Duodenal mucosa (tissue), 2 donors: Measurements from ENCODE around the gene ARHGEF5.

ENCODE experiments used
- H3K27ac ChIP-seq: one replicate; pipeline ENCODE4 v1.7.0; 2013; ENCODE audit warnings: low read depth, low read length
- H3K27me3 ChIP-seq, 2 donors: one replicate each; pipeline ENCODE4 v1.7.0; 2013; ENCODE audit warnings: low read length in 2 of 2, control low read depth in 1 of 2; ENCODE audit not compliant: insufficient read depth in 2 of 2, control insufficient read depth in 1 of 2
- H3K36me3 ChIP-seq, 2 donors: one replicate each; pipeline ENCODE4 v1.7.0; 2013; ENCODE audit warnings: low read length in 2 of 2, control low read depth in 1 of 2; ENCODE audit not compliant: insufficient read depth in 2 of 2, control insufficient read depth in 1 of 2
- H3K4me1 ChIP-seq, 2 donors: one replicate each; pipeline ENCODE4 v1.7.0; 2013; ENCODE audit warnings: low read length in 2 of 2, control low read depth in 1 of 2; ENCODE audit not compliant: insufficient read depth in 2 of 2, control insufficient read depth in 1 of 2
- H3K4me3 ChIP-seq, 2 donors: one replicate each; pipeline ENCODE4 v1.7.0; 2013; ENCODE audit warnings: low read length in 2 of 2, low read depth in 1 of 2
- H3K9ac ChIP-seq, 2 donors: one replicate each; pipeline ENCODE4 v1.7.0; 2013; ENCODE audit warnings: low read length in 2 of 2, low read depth in 1 of 2
- H3K9me3 ChIP-seq, 2 donors: one replicate each; pipeline ENCODE4 v1.7.0; 2013; ENCODE audit warnings: low read length in 2 of 2, control low read depth in 1 of 2; ENCODE audit not compliant: control insufficient read depth in 1 of 2

ARHGEF5 gene

DNA sequence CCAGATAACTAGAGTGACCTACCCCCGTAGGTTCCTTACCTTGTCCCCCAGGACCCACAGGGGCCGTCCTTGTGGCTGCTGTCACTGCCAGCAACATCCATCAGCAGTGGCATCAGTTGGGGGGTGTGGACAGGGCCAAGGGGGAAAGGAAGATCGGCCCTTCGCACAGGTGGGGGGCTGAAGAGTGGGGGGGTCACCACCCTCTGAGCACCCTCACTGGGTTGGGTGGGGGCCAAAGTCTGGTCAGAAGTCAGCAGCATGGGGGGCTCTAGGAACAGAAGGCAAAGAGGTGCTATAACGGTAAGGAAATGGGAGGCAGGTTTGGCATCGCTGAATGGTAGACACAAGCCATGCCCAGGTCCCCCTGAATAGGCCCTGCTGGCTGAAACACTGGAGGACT is 43.7 kb downstream of the ARHGEF5 start:
- Histone ChIP-seq H3K9ac (no peak overlapping the region), H3K27ac (no peak overlapping the region), H3K36me3 (no peaks in the 10 kb centered on the region), H3K9me3 (no peaks in the 10 kb centered on the region), H3K27me3 (no peaks in the 10 kb centered on the region), H3K4me1 (no peaks in the 10 kb centered on the region), H3K4me3 (no peak overlapping the region)

DNA sequence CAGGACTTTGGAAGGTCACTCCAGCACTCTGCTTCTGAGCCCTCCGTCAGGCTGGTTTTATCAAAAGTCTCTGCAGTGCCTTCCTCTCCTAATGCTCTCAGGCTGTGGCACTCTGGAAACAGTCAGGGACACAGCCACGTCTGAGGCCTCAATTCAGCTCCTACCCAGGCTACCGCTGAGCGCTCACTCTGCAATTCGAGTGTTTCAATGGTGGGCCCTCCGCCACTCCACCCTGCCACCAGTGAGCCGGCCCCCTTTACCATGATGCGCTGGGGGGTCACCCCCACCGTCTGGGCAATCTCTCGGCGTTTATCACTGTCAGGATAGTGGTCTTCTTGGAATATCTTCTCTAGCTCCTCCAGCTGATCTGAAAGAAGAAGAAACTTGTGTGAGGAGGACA is 44.7 kb downstream of the ARHGEF5 start:
- Histone ChIP-seq H3K4me3 (no peak overlapping the region), H3K27me3 (no peaks in the 10 kb centered on the region), H3K4me1 (no peaks in the 10 kb centered on the region), H3K36me3 (no peaks in the 10 kb centered on the region), H3K9me3 (no peaks in the 10 kb centered on the region), H3K27ac (no peak overlapping the region), H3K9ac (no peak overlapping the region)

DNA sequence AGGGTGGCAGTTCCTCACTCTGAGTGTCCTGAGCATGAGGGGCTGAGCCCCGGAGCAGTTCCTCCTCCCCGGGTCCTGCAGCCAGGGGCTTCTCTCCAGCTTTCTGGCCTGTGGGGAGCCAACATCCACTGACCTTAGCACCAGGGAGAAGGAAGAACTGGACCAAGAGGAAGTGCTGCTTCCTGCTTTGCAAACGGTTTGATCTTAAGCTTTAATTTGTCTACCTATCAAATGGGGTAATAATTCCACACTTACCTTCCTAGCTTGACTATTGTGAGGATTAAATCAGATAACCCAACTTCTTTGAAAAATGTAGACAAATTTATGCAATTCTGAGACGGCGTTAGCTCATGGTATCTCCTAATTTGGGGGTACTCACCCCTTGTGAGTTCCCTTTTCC is 46.3 kb downstream of the ARHGEF5 start:
- no peaks in the 10 kb centered on the region for H3K27me3 ChIP-seq
- no peak overlapping the region for H3K4me3 ChIP-seq
- no peaks in the 10 kb centered on the region for H3K4me1 ChIP-seq
- H3K9me3 ChIP-seq, result no peaks in the 10 kb centered on the region
- no peak overlapping the region for H3K27ac ChIP-seq
- H3K9ac ChIP-seq, result no peak overlapping the region
- no peaks in the 10 kb centered on the region for H3K36me3 ChIP-seq

DNA sequence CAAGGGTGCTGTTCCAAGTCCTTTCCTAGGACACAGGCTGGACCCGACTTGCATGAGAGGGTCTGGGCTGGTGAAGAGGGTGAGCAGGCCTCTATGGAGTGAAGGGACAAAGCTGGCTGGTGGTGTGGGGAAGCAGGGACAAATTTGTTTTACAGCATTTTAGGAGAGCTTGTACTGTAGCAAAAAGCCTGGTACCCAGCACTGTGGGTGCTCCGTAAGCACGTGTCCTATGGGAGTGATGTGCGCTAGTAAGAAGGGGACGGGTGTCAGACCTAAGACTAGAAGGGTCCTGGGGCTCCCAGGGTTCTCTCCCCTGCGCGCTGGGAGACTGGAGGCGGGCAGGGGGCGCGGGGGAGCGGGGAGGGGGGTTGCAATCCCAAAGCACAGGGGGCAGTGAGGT is 47.9 kb downstream of the ARHGEF5 start:
- Histone ChIP-seq H3K36me3 (no peaks in the 10 kb centered on the region), H3K4me3 (no peak overlapping the region)

DNA sequence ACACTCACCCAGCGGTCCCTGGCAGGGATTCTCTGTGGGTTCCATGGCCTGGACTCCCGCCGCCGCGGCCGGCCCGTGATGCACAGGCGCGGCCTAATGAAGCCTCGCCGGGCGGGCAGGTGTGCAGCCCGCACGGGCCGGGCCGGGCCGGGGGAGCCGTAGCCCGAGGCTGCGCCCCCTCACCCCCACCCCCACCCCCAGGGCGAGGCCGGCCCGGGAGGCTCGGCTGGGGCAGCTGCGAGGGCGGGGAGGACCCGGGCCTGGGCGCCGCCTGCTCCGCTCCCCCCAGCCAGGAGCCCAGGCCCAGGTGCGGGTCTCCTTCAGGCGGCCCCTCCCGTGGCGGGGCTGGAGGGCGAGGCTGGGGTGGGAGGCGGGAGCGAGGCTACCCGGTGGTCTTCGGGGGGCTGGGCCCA is 48.5 kb downstream of the ARHGEF5 start, which contains the start of gene NOBOX:
TSS of gene NOBOX (minus strand) at position 45 of the 413 bp plus-strand sequence.
- Histone ChIP-seq H3K27ac (no peak within 1 kb of the TSS), H3K36me3 (no peaks in the 10 kb centered on the region), H3K27me3 (no peaks in the 10 kb centered on the region), H3K9me3 (no peaks in the 10 kb centered on the region), H3K9ac (no peak within 1 kb of the TSS), H3K4me1 (peaks cover 0 to 7% of the 10 kb centered on the region in 2 donors), H3K4me3 (no peak within 1 kb of the TSS)

More for the DNA sequence above, 47.9 kb downstream of the ARHGEF5 start:
- H3K4me1 ChIP-seq, result peaks cover 0 to 7% of the 10 kb centered on the region in 2 donors
- no peak overlapping the region for H3K27ac ChIP-seq
- H3K27me3 ChIP-seq, result no peaks in the 10 kb centered on the region
- no peaks in the 10 kb centered on the region for H3K9me3 ChIP-seq
- no peak overlapping the region for H3K9ac ChIP-seq

DNA sequence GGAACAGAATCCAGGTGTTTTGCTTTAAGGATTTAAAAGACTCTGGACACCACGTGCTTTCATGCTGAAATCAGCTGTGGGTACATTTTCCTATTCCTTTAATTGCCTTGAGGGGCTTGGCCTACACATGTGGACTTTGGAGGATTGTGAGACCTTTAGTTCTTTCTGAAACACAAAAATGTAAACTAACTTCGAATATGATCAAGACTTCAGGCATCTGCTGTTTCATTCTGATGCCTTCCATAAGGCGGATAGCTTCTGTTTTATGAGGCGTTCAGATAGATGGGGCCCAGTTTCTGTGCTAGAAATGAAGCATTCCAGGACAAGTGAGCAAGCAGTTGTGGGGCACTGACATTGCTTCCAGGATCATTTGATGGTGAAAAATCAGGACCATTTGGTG is 49.7 kb downstream of the ARHGEF5 start:
- H3K4me3 ChIP-seq, result no peak overlapping the region
- H3K36me3 ChIP-seq, result no peaks in the 10 kb centered on the region
- H3K27ac ChIP-seq, result no peak overlapping the region
- no peak overlapping the region for H3K9ac ChIP-seq
- H3K9me3 ChIP-seq, result no peaks in the 10 kb centered on the region
- peaks cover 0 to 7% of the 10 kb centered on the region in 2 donors for H3K4me1 ChIP-seq
- H3K27me3 ChIP-seq, result no peaks in the 10 kb centered on the region

DNA sequence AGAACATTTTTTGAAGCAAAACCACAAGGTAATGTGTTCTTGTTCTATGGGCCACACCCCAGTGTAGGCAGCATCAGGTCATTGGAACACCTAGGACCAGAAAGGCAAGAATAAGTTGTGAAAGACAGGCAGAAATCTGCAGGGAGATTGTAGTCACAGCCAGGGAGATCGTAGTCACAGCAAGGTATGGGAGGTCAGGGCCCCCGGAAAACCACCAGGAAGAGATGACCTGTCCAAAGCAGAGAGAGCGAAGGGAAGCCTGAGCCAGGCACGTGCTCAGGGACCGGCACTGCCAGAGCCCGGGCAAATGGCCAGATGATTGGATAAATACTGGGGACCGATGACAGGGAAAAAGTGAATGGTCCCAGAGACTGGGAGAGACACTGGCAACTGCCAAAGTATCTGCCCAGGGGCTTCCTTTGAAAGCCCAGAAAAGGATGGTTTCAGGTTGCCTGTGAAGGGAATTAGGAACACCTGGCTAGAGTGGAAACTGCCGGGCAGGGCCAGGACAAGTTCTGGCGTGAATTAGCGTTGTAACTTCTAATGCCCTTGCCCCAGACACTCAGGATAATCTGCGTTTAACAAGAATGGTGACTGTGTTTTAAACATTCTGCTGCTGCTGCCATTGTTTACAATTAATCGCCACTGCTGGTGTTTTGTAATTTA is 52.2 kb downstream of the ARHGEF5 start:
- H3K36me3 ChIP-seq, result no peaks in the 10 kb centered on the region
- no peak overlapping the region for H3K27ac ChIP-seq
- no peaks in the 10 kb centered on the region for H3K27me3 ChIP-seq
- no peak overlapping the region for H3K4me3 ChIP-seq
- H3K9ac ChIP-seq, result no peak overlapping the region
- no peaks in the 10 kb centered on the region for H3K9me3 ChIP-seq
- peaks cover 0 to 7% of the 10 kb centered on the region in 2 donors for H3K4me1 ChIP-seq

DNA sequence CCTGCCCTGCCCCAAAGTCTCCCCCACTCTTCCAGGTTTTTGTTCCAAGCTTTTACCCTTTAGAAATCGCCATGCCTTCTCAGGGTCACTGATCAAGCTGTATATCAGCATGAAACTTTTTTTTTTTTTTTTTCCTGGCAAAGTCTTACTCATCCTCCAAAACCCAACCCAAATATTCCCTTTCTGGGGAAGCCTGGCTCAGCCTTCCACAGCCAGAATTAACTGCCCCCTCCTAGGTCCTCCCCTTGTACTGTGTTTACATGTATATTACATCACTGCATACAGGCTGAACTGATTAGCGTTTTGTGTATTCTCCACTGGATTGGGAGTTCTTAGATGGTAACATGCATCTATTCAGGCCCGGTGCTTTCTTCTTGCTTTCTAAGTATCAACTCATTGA is 52.9 kb downstream of the ARHGEF5 start:
- Histone ChIP-seq H3K27me3 (no peaks in the 10 kb centered on the region), H3K4me3 (no peak overlapping the region), H3K9me3 (no peaks in the 10 kb centered on the region), H3K9ac (no peak overlapping the region), H3K4me1 (peaks cover 0 to 7% of the 10 kb centered on the region in 2 donors), H3K36me3 (no peaks in the 10 kb centered on the region), H3K27ac (no peak overlapping the region)

DNA sequence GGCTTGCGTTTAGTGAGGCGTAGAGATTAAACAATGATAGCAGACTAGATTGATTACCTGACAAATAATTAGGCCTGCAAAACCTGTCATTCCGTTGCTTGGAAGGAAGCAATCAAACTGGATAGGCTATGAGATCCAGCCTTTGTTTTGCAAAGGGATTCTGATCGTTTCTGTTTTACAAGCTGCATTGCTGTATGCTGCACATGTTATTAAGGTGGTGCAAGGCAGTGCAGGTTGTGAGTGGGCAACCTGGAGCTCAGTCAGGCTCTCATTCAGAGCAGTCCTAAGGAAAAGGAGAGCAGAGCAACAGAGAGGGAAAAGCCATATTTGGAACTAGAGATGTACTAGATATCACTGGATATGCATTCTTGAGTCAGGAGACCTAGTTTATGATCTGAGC is 55.2 kb downstream of the ARHGEF5 start:
- H3K4me1 ChIP-seq, result peaks cover 0 to 7% of the 10 kb centered on the region in 2 donors
- H3K27me3 ChIP-seq, result no peaks in the 10 kb centered on the region
- H3K36me3 ChIP-seq, result no peaks in the 10 kb centered on the region
- H3K4me3 ChIP-seq, result no peak overlapping the region
- no peak overlapping the region for H3K9ac ChIP-seq
- H3K27ac ChIP-seq, result no peak overlapping the region
- H3K9me3 ChIP-seq, result no peaks in the 10 kb centered on the region

DNA sequence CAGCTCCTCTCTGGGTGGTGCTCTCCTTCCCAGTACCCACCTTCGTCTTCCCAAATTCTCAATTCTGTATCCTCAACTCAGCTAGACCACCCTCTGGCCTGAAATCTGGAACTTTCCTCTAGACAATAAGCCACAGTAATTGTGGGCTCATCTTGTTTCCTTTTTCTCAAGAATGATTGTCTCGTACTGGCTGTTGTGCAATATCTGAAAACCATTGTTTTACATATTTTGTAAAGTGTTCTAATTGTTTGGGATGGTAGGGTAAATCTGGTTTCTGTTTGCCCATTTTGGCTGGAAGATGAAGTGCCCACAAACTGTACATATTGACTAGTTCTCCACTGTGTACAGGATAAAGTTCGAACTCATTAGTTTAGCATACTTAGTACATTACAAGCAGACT is 59.6 kb downstream of the ARHGEF5 start:
- H3K9me3 ChIP-seq, result no peaks in the 10 kb centered on the region
- H3K4me1 ChIP-seq, result no peaks in the 10 kb centered on the region
- no peaks in the 10 kb centered on the region for H3K27me3 ChIP-seq
- no peaks in the 10 kb centered on the region for H3K36me3 ChIP-seq
- no peak overlapping the region for H3K4me3 ChIP-seq
- H3K9ac ChIP-seq, result no peak overlapping the region
- H3K27ac ChIP-seq, result no peak overlapping the region
